OCI-LY3 (cell line): Measurements from ENCODE around the gene VASH1.

Source experiments
- H2AFZ ChIP-seq: fragments of 200-600, 300-600 bp; shearing (Covaris generic); 2 replicates; pipeline ENCODE4 v1.6.0; 2014; ENCODE audit warnings: antibody characterized with exemption, low read depth, low read length
- H3K27ac ChIP-seq: fragments of 200-600, 300-600 bp; sonication (generic); 2 replicates; pipeline ENCODE4 v1.5.1; 2014; ENCODE audit warnings: mild to moderate bottlenecking, low read length, moderate library complexity, mixed read lengths
- H3K27me3 ChIP-seq: fragments of 200-600, 300-600 bp; sonication (generic); 2 replicates; pipeline ENCODE4 v1.6.1; 2014; ENCODE audit warnings: low read depth, low read length, mixed read lengths
- H3K36me3 ChIP-seq: fragments of 200-600, 300-600 bp; sonication (generic); replicated peaks from 2 replicates; pipeline ENCODE3; 2014; ENCODE audit warnings: low read depth, low read length, mixed read lengths
- H3K4me1 ChIP-seq: fragments of 300-600, 200-600 bp; sonication (generic); 2 replicates; pipeline ENCODE4 v1.6.1; 2014; ENCODE audit warnings: low read length, mixed read lengths
- H3K4me2 ChIP-seq: fragments of 200-600, 300-600 bp; sonication (generic); 2 replicates; pipeline ENCODE4 v1.6.1; 2014; ENCODE audit warnings: low read length, mixed read lengths
- H3K4me3 ChIP-seq: fragments of 300-600, 200-600 bp; sonication (generic); 2 replicates; pipeline ENCODE4 v1.5.1; 2014; ENCODE audit warnings: antibody characterized with exemption, mild to moderate bottlenecking, low read length, moderate library complexity
- H3K79me2 ChIP-seq: fragments of 300-600, 200-600 bp; shearing (Covaris generic); 2 replicates; pipeline ENCODE4 v1.6.1; 2014; ENCODE audit warnings: mild to moderate bottlenecking, low read length, mixed read lengths
- H3K9ac ChIP-seq: fragments of 300-600, 200-600 bp; shearing (Covaris generic); 2 replicates; pipeline ENCODE4 v1.6.0; 2014; ENCODE audit warnings: mild to moderate bottlenecking, low read length, moderate library complexity
- H3K9me3 ChIP-seq: fragments of 200-600, 300-600 bp; shearing (Covaris generic); 2 replicates; pipeline ENCODE4 v1.6.1; 2014; ENCODE audit warnings: low read length, mixed read lengths; ENCODE audit not compliant: insufficient read depth
- H4K20me1 ChIP-seq: fragments of 200-600, 300-600 bp; sonication (generic); 2 replicates; pipeline ENCODE4 v1.6.1; 2016; ENCODE audit warnings: low read length, mixed read lengths; ENCODE audit not compliant: insufficient read depth
- CTCF ChIP-seq: fragments of 200-600, 300-600 bp; sonication (generic); IDR thresholded peaks from 2 replicates; pipeline ENCODE4 v1.5.1; 2014; ENCODE audit warnings: antibody characterized with exemption, low read length, low read depth
- EZH2phosphoT487 ChIP-seq: fragments of 200-600 bp; shearing (Covaris generic); IDR thresholded peaks from 2 replicates; pipeline ENCODE4 v1.6.1; 2018; ENCODE audit warnings: antibody characterized with exemption, mixed run types, low read depth

VASH1 gene

GRCh38 chr14:76715511-76716081 is 45.7 kb upstream of the VASH1 start:
- Histone ChIP-seq H3K36me3 (no peaks in the 10 kb centered on the region), H3K4me2 (no peak overlapping the region), H3K4me1 (peaks cover 14% of the 10 kb centered on the region), H4K20me1 (no peaks in the 10 kb centered on the region), H3K27me3 (peaks cover 3% of the 10 kb centered on the region; the same call in 1 of the 2 replicates), H3K9ac (no peak overlapping the region), H3K4me3 (no peak overlapping the region), H3K79me2 (no peaks in the 10 kb centered on the region), H3K9me3 (no peaks in the 10 kb centered on the region), H3K27ac (no peak overlapping the region), H2AFZ (no peak overlapping the region)
- no peak for TF ChIP-seq EZH2phosphoT487
- no peak for TF ChIP-seq CTCF

GRCh38 chr14:76716285-76716684 is 45.0 kb upstream of the VASH1 start:
- no peaks in the 10 kb centered on the region for H3K79me2 ChIP-seq
- peaks cover 21% of the 10 kb centered on the region for H3K4me1 ChIP-seq
- peaks cover 3% of the 10 kb centered on the region; the same call in 1 of the 2 replicates for H3K27me3 ChIP-seq
- H3K36me3 ChIP-seq: no peaks in the 10 kb centered on the region
- no peak overlapping the region for H3K27ac ChIP-seq
- H3K4me2 ChIP-seq: no peak overlapping the region
- H3K9me3 ChIP-seq: no peaks in the 10 kb centered on the region
- no peak overlapping the region for H3K4me3 ChIP-seq
- no peak overlapping the region for H2AFZ ChIP-seq
- TF ChIP-seq EZH2phosphoT487 (no peak), CTCF (no peak)
- no peaks in the 10 kb centered on the region for H4K20me1 ChIP-seq
- H3K9ac ChIP-seq: no peak overlapping the region

- TF ChIP-seq CTCF (no peak), EZH2phosphoT487 (no peak)
- Histone ChIP-seq H2AFZ (no peak overlapping the region), H3K27ac (no peak overlapping the region)
Measured at GRCh38 chr14:76717508-76718290, 43.6 kb upstream of the VASH1 start.

GRCh38 chr14:76718306-76719040 is 42.8 kb upstream of the VASH1 start:
- no peak overlapping the region for H3K27ac ChIP-seq
- no peak overlapping the region for H3K4me3 ChIP-seq
- H3K9ac ChIP-seq: no peak overlapping the region
- H3K36me3 ChIP-seq: no peaks in the 10 kb centered on the region
- H2AFZ ChIP-seq: no peak overlapping the region
- no peaks in the 10 kb centered on the region for H3K79me2 ChIP-seq
- TF ChIP-seq EZH2phosphoT487 (no peak), CTCF (no peak)
- no peak overlapping the region for H3K4me2 ChIP-seq
- H3K9me3 ChIP-seq: no peaks in the 10 kb centered on the region
- peaks cover 21% of the 10 kb centered on the region for H3K4me1 ChIP-seq
- peaks cover 3% of the 10 kb centered on the region; the same call in 1 of the 2 replicates for H3K27me3 ChIP-seq
- H4K20me1 ChIP-seq: no peaks in the 10 kb centered on the region

More at GRCh38 chr14:76717508-76718290, 43.6 kb upstream of the VASH1 start:
- no peaks in the 10 kb centered on the region for H3K36me3 ChIP-seq
- peaks cover 21% of the 10 kb centered on the region for H3K4me1 ChIP-seq
- H4K20me1 ChIP-seq: no peaks in the 10 kb centered on the region
- no peak overlapping the region for H3K9ac ChIP-seq
- peaks cover 3% of the 10 kb centered on the region; the same call in 1 of the 2 replicates for H3K27me3 ChIP-seq
- H3K79me2 ChIP-seq: no peaks in the 10 kb centered on the region
- H3K4me2 ChIP-seq: no peak overlapping the region
- H3K9me3 ChIP-seq: no peaks in the 10 kb centered on the region
- no peak overlapping the region for H3K4me3 ChIP-seq
